Keratinocyte (primary cell): ENCODE measurements around the gene ELF4. TPM values are rescaled to one million over a fixed set of nuclear protein-coding genes. Genes with fewer than 3 reads are reported as not detected.

Experiments used
- DNase-seq: peaks from one replicate; pipeline ENCODE4 v3.0.0-alpha.2; 2011; ENCODE audit warnings: low read depth, missing footprints, low spot score
- FAIRE-seq: peaks from 2 replicates; lab custom pipeline; 2011; peaks lifted over from hg19 to GRCh38; lab: Jason Lieb, UNC
- H2AFZ ChIP-seq: 2 replicates; pipeline ENCODE4 v1.6.0; 2012; ENCODE audit warnings: low read length, control low read depth, inconsistent platforms; ENCODE audit not compliant: control insufficient read depth
- H3K27ac ChIP-seq: 2 replicates; pipeline ENCODE4 v1.5.1; 2011; ENCODE audit warnings: low read length; ENCODE audit not compliant: control insufficient read depth, insufficient read depth
- H3K27me3 ChIP-seq: 3 replicates; pipeline ENCODE4 v1.6.0; 2011; ENCODE audit warnings: low read length; ENCODE audit not compliant: control insufficient read depth, insufficient read depth; ENCODE audit errors: extremely low read depth
- H3K36me3 ChIP-seq, 2 experiments: 2 replicates in 1 of 2; 3 replicates in 1 of 2; pipeline ENCODE4 v1.5.1; 2011; ENCODE audit warnings: low read length in 2 of 2, mild to moderate bottlenecking in 1 of 2; ENCODE audit not compliant: control insufficient read depth in 2 of 2, insufficient read depth in 2 of 2; ENCODE audit errors: extremely low read depth in 1 of 2
- H3K4me1 ChIP-seq: 3 replicates; pipeline ENCODE4 v1.5.1; 2011; ENCODE audit warnings: low read length; ENCODE audit not compliant: control insufficient read depth, insufficient read depth; ENCODE audit errors: extremely low read depth
- H3K4me2 ChIP-seq: 3 replicates; pipeline ENCODE4 v1.6.0; 2011; ENCODE audit warnings: low read depth, low read length; ENCODE audit not compliant: control insufficient read depth, insufficient read depth; ENCODE audit errors: extremely low read depth
- H3K4me3 ChIP-seq, 3 experiments: fragments of 200-600 bp in 1 of 3; sonication (generic) in 1 of 3; 2 replicates in 2 of 3; 3 replicates in 1 of 3; pipeline ENCODE4 v1.5.1; 2011 to 2016; ENCODE audit warnings: low read length in 3 of 3, mild to moderate bottlenecking in 3 of 3, control low read depth in 2 of 3, inconsistent platforms in 1 of 3, low read depth in 1 of 3, mixed read lengths in 1 of 3, mixed run types in 1 of 3, moderate library complexity in 1 of 3; ENCODE audit not compliant: control insufficient read depth in 2 of 3, insufficient read depth in 2 of 3; ENCODE audit errors: extremely low read depth in 1 of 3
- H3K79me2 ChIP-seq: 2 replicates; pipeline ENCODE4 v1.6.0; 2012; ENCODE audit warnings: low read length; ENCODE audit not compliant: control insufficient read depth, insufficient read depth
- H3K9ac ChIP-seq: 3 replicates; pipeline ENCODE4 v1.6.0; 2011; ENCODE audit warnings: low read length; ENCODE audit not compliant: control insufficient read depth, insufficient read depth; ENCODE audit errors: extremely low read depth
- H3K9me1 ChIP-seq: 3 replicates; pipeline ENCODE4 v1.6.0; 2011; ENCODE audit warnings: low read length; ENCODE audit not compliant: control insufficient read depth, insufficient read depth; ENCODE audit errors: extremely low read depth
- H3K9me3 ChIP-seq: 2 replicates; pipeline ENCODE4 v1.5.1; 2012; ENCODE audit warnings: low read depth, low read length; ENCODE audit not compliant: control insufficient read depth
- H4K20me1 ChIP-seq: 3 replicates; pipeline ENCODE4 v1.6.0; 2011; ENCODE audit warnings: low read length; ENCODE audit not compliant: control insufficient read depth, insufficient read depth; ENCODE audit errors: extremely low read depth
- EZH2 ChIP-seq: IDR thresholded peaks from one replicate; pipeline ENCODE4 v1.6.1; 2012; ENCODE audit warnings: inconsistent platforms, mild to moderate bottlenecking, low read length, moderate library complexity
- dilution Hi-C: fragments of 300-500 bp; cut with MboI; formaldehyde crosslinking; loops from one replicate; pipeline ENCODE4 v1.7.0; 2020; ENCODE audit warnings: low sequenced_read_pairs; ENCODE audit not compliant: extremely low pct_ligation_motif_present
- polyA plus RNA-seq, 5 experiments: library from polyadenylated mRNA; depleted of rRNA in 3 of 5; stranded (reverse) in 3 of 5; stranded (forward) in 1 of 5; unstranded in 1 of 5; fragments of >200 nt; gene quantifications; 1 replicate in 1 of 5; 2 replicates in 3 of 5; 3 replicates in 1 of 5; pipeline versions ENCODE4 v1.2.1 to v1.2.3, GENCODE V29; 2011 to 2012; ENCODE audit warnings: missing spikeins in 2 of 5, low read depth in 1 of 5, low replicate concordance in 1 of 5
- TF ChIP-seq, protein P1 (sequence below), 3 experiments: IDR thresholded peaks in 1 of 3; conservative IDR thresholded peaks in 1 of 3; optimal IDR thresholded peaks in 1 of 3; 2 replicates in 2 of 3; 3 replicates in 1 of 3; pipeline versions ENCODE3 to v1.5.1; 2011; ENCODE audit warnings: low read length in 3 of 3, mild to moderate bottlenecking in 3 of 3, moderate library complexity in 2 of 3, control low read depth in 1 of 3, inconsistent platforms in 1 of 3; ENCODE audit not compliant: insufficient read depth in 2 of 3; ENCODE audit errors: extremely low read depth in 1 of 3

ELF4 gene
- polyA plus RNA-seq, 1 donor (not counting 4 experiments of a cell fraction or from before 2014, with no cell fraction given): 17.6 TPM

DNA sequence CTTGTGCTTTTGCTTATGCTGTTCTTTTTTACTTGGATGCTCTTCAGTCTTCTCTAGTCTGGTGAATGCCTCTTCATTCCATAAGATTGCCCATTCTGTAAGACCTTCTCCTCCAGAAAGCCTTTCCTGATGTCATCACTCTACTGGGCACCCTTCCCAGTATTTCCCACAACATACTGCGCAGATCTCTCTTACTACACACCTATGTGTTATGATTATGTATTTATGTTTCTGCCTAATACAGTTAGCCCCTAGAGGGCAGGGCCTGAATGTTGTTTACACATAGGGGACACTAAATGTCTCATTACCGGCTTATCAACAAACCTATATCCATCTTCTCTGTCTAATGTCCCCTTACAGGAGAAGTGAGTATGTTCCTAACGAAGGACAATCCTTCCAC is 34.2 kb upstream of the ELF4 start:
- no peak overlapping the region for H3K4me2 ChIP-seq
- H3K27me3 ChIP-seq: no peaks in the 10 kb centered on the region
- H3K36me3 ChIP-seq: peaks cover 0 to 4% of the 10 kb centered on the region in 2 experiments
- H3K4me3 ChIP-seq: no peak overlapping the region
- dilution Hi-C loops: no loop called here
- H3K4me1 ChIP-seq: peaks cover 9% of the 10 kb centered on the region
- H4K20me1 ChIP-seq: no peaks in the 10 kb centered on the region
- no peaks in the 10 kb centered on the region for H3K9me1 ChIP-seq
- H3K79me2 ChIP-seq: no peaks in the 10 kb centered on the region
- no peak for TF ChIP-seq EZH2
- TF ChIP-seq, protein P1, sequence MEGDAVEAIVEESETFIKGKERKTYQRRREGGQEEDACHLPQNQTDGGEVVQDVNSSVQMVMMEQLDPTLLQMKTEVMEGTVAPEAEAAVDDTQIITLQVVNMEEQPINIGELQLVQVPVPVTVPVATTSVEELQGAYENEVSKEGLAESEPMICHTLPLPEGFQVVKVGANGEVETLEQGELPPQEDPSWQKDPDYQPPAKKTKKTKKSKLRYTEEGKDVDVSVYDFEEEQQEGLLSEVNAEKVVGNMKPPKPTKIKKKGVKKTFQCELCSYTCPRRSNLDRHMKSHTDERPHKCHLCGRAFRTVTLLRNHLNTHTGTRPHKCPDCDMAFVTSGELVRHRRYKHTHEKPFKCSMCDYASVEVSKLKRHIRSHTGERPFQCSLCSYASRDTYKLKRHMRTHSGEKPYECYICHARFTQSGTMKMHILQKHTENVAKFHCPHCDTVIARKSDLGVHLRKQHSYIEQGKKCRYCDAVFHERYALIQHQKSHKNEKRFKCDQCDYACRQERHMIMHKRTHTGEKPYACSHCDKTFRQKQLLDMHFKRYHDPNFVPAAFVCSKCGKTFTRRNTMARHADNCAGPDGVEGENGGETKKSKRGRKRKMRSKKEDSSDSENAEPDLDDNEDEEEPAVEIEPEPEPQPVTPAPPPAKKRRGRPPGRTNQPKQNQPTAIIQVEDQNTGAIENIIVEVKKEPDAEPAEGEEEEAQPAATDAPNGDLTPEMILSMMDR (optimal IDR thresholded peaks at IDR 0.05 in 1 of 3, IDR thresholded peaks at IDR 0.05 in 1 of 3, conservative IDR thresholded peaks at IDR 0.05 in 1 of 3; ENCODE audit: extremely low read depth in 1 of 3, insufficient read depth in 2 of 3, low read length in 3 of 3): peak in 1 of 3 experiments; percentile 21
- no peak overlapping the region for H2AFZ ChIP-seq
- DNase-seq: no peak
- no peak overlapping the region for H3K27ac ChIP-seq
- FAIRE-seq: no peak
- no peak overlapping the region for H3K9ac ChIP-seq
- no peaks in the 10 kb centered on the region for H3K9me3 ChIP-seq

GRCh38 chrX:130139474-130140201 is 29.3 kb upstream of the ELF4 start:
- H3K9me3 ChIP-seq: no peaks in the 10 kb centered on the region
- no peak overlapping the region for H3K27ac ChIP-seq
- no peaks in the 10 kb centered on the region for H3K9me1 ChIP-seq
- no peak overlapping the region for H3K9ac ChIP-seq
- no peaks in the 10 kb centered on the region for H3K79me2 ChIP-seq
- no peak overlapping the region for H3K4me3 ChIP-seq
- H2AFZ ChIP-seq: no peak overlapping the region
- DNase-seq (no peak), FAIRE-seq (no peak)
- H3K4me1 ChIP-seq: peaks cover 3% of the 10 kb centered on the region
- TF ChIP-seq, protein P1 (optimal IDR thresholded peaks at IDR 0.05 in 1 of 3, IDR thresholded peaks at IDR 0.05 in 1 of 3, conservative IDR thresholded peaks at IDR 0.05 in 1 of 3; ENCODE audit: extremely low read depth in 1 of 3, insufficient read depth in 2 of 3, low read length in 3 of 3): no peak
- no peak for TF ChIP-seq EZH2
- dilution Hi-C loops: no loop called here
- no peak overlapping the region for H3K4me2 ChIP-seq
- peaks cover 0 to 6% of the 10 kb centered on the region in 2 experiments for H3K36me3 ChIP-seq
- H4K20me1 ChIP-seq: no peaks in the 10 kb centered on the region
- H3K27me3 ChIP-seq: no peaks in the 10 kb centered on the region
